Mesendoderm (in vitro differentiated cells): ENCODE data around the gene PC.

Source experiments
- DNase-seq: peaks from one replicate; pipeline ENCODE4 v3.0.0; 2013
- H2AK5ac ChIP-seq: 2 replicates; pipeline ENCODE4 v1.6.1; 2013; ENCODE audit warnings: low read length, inconsistent platforms
- H2BK120ac ChIP-seq: 2 replicates; pipeline ENCODE4 v1.6.1; 2013; ENCODE audit warnings: low read depth, mild to moderate bottlenecking, low read length, moderate library complexity, mixed read lengths
- H2BK15ac ChIP-seq: replicated peaks from 2 replicates; pipeline ENCODE4 v1.6.1; 2013; ENCODE audit warnings: low read depth, mild to moderate bottlenecking, moderate library complexity
- H2BK5ac ChIP-seq: 2 replicates; pipeline ENCODE4 v1.6.1; 2013; ENCODE audit warnings: low read length, inconsistent platforms
- H3K18ac ChIP-seq: 2 replicates; pipeline ENCODE4 v1.6.1; 2013; ENCODE audit warnings: mild to moderate bottlenecking, low read length, mixed read lengths
- H3K23ac ChIP-seq: one replicate; pipeline ENCODE4 v1.6.1; 2013; ENCODE audit warnings: low read length
- H3K27ac ChIP-seq: 2 replicates; pipeline ENCODE4 v1.5.1; 2013; ENCODE audit warnings: low read depth, mild to moderate bottlenecking, inconsistent platforms, low read length, moderate library complexity
- H3K27me3 ChIP-seq: 2 replicates; pipeline ENCODE4 v1.6.1; 2013; ENCODE audit warnings: low read length, control low read depth, mild to moderate bottlenecking, inconsistent platforms; ENCODE audit not compliant: insufficient read depth, poor library complexity
- H3K36me3 ChIP-seq: 2 replicates; pipeline ENCODE4 v1.6.1; 2013; ENCODE audit warnings: low read length, inconsistent platforms; ENCODE audit not compliant: control insufficient read depth, insufficient read depth
- H3K4ac ChIP-seq: one replicate; pipeline ENCODE4 v1.6.1; 2013; ENCODE audit warnings: low read depth, mild to moderate bottlenecking, low read length, moderate library complexity
- H3K4me1 ChIP-seq: 2 replicates; pipeline ENCODE4 v1.6.1; 2013; ENCODE audit warnings: low read depth, low read length, inconsistent platforms; ENCODE audit not compliant: control insufficient read depth
- H3K4me2 ChIP-seq: 2 replicates; pipeline ENCODE4 v1.6.1; 2013; ENCODE audit warnings: low read length
- H3K4me3 ChIP-seq: 2 replicates; pipeline ENCODE4 v1.5.1; 2013; ENCODE audit warnings: mild to moderate bottlenecking, low read length
- H3K56ac ChIP-seq: one replicate; pipeline ENCODE4 v1.6.1; 2013; ENCODE audit warnings: low read length
- H3K79me1 ChIP-seq: 2 replicates; pipeline ENCODE4 v1.6.1; 2013; ENCODE audit warnings: low read length, inconsistent platforms
- H3K79me2 ChIP-seq: 2 replicates; pipeline ENCODE4 v1.6.1; 2013; ENCODE audit warnings: mild to moderate bottlenecking, low read length; ENCODE audit not compliant: control insufficient read depth, insufficient read depth
- H3K9ac ChIP-seq: 2 replicates; pipeline ENCODE4 v1.6.1; 2013; ENCODE audit warnings: low read length, inconsistent platforms
- H4K5ac ChIP-seq: one replicate; pipeline ENCODE4 v1.6.1; 2013; ENCODE audit warnings: low read length
- H4K8ac ChIP-seq: one replicate; pipeline ENCODE4 v1.6.1; 2013; ENCODE audit warnings: low read depth, mild to moderate bottlenecking, control low read depth, low read length, moderate library complexity
- WGBS: extraction: QIAGEN DNeasy Blood & Tissue Kit; methylation state at CpG from one replicate; pipeline ENCODE4 v1.1.7; 2013; ENCODE audit warnings: low lambda C conversion rate, missing lambda C conversion rate; ENCODE audit not compliant: insufficient coverage; ENCODE audit errors: extremely low coverage; 5-methylcytosine and 5-hydroxymethylcytosine counted together

The PC gene

DNA sequence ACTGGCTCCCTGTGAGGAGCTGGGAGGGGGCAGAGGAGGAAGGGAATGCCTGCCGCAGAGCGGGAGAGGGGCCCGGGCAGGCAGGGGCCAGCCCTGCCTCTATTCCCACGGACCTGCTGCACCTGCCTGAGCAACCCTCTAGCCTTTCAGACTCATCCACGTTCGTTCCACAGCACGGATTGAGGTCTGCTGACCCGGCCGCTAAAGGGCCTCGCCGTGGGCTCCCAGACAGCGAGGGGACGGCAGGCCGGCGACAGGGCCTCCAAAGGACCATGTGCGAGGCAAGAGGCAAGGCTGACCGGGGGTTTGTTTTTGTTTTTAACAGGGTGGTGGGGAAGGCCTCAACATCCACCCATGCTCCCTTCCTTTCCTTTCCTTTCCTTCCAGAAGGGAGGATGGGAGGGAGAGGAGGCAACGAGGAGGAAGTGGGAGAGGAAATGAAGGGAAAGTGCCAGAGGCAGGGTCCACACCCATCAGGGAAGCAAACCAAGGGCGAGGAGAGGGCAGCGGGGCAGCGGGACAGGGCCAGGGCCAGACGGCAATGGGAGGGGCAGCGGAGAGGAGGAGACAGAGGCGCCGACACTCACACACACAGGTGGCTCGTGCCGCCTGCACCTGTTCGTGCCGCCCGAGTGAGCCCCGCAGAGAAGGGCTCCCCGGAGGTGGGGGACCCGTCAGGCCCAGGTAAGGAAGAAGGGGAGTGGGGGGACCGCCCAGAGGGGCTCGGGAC is 93.8 kb downstream of the PC start:
- no peak overlapping the region for H3K9ac ChIP-seq
- no peak overlapping the region for H4K8ac ChIP-seq
- no peak overlapping the region for H3K4me2 ChIP-seq
- H3K18ac ChIP-seq, result no peak overlapping the region
- DNase-seq, result no peak
- no peaks in the 10 kb centered on the region for H3K79me2 ChIP-seq
- no peak overlapping the region for H2AK5ac ChIP-seq
- H2BK5ac ChIP-seq, result no peak overlapping the region
- H3K4me1 ChIP-seq, result no peaks in the 10 kb centered on the region
- H3K36me3 ChIP-seq, result no peaks in the 10 kb centered on the region
- no peak overlapping the region for H2BK15ac ChIP-seq
- H3K4ac ChIP-seq, result no peak overlapping the region
- WGBS, result no CpG with 5 or more reads among the region's 35 CpGs
- H3K4me3 ChIP-seq, result no peak overlapping the region
- H2BK120ac ChIP-seq, result no peak overlapping the region
- no peak overlapping the region for H3K23ac ChIP-seq
- no peak overlapping the region for H4K5ac ChIP-seq
- no peak overlapping the region for H3K56ac ChIP-seq
- H3K27me3 ChIP-seq, result no peaks in the 10 kb centered on the region
- H3K27ac ChIP-seq, result no peak overlapping the region
- H3K79me1 ChIP-seq, result no peaks in the 10 kb centered on the region

- no CpG with 5 or more reads among the region's 31 CpGs for WGBS
Observed at GRCh38 chr11:66863428-66864125, 94.6 kb downstream of the PC start.

GRCh38 chr11:66862559-66863037 is 95.6 kb downstream of the PC start:
- Histone ChIP-seq H3K18ac (no peak overlapping the region), H3K79me1 (no peaks in the 10 kb centered on the region), H2BK15ac (no peak overlapping the region), H3K56ac (no peak overlapping the region), H3K23ac (no peak overlapping the region), H3K27ac (no peak overlapping the region), H3K4me2 (no peak overlapping the region), H3K9ac (no peak overlapping the region), H3K4ac (no peak overlapping the region), H3K36me3 (no peaks in the 10 kb centered on the region), H4K8ac (no peak overlapping the region), H2BK5ac (no peak overlapping the region), H3K27me3 (no peaks in the 10 kb centered on the region), H3K79me2 (peaks cover 5% of the 10 kb centered on the region), H2BK120ac (no peak overlapping the region), H3K4me1 (no peaks in the 10 kb centered on the region), H2AK5ac (no peak overlapping the region), H4K5ac (no peak overlapping the region), H3K4me3 (no peak overlapping the region)
- DNase-seq, result no peak
- WGBS, result no CpG with 5 or more reads among the region's 11 CpGs

More at GRCh38 chr11:66863428-66864125, 94.6 kb downstream of the PC start:
- H4K8ac ChIP-seq, result no peak overlapping the region
- H3K56ac ChIP-seq, result no peak overlapping the region
- H3K18ac ChIP-seq, result no peak overlapping the region
- no peak overlapping the region for H3K4me2 ChIP-seq
- H3K27ac ChIP-seq, result no peak overlapping the region
- no peak overlapping the region for H3K4ac ChIP-seq
- H3K27me3 ChIP-seq, result no peaks in the 10 kb centered on the region
- H3K79me1 ChIP-seq, result no peaks in the 10 kb centered on the region
- no peak overlapping the region for H2BK120ac ChIP-seq
- no peak overlapping the region for H2BK5ac ChIP-seq
- no peaks in the 10 kb centered on the region for H3K4me1 ChIP-seq
- H3K9ac ChIP-seq, result no peak overlapping the region
- no peak overlapping the region for H4K5ac ChIP-seq
- H3K36me3 ChIP-seq, result no peaks in the 10 kb centered on the region
- H3K79me2 ChIP-seq, result no peaks in the 10 kb centered on the region
- no peak overlapping the region for H2AK5ac ChIP-seq
- H3K4me3 ChIP-seq, result no peak overlapping the region
- no peak overlapping the region for H3K23ac ChIP-seq
- DNase-seq, result no peak
- no peak overlapping the region for H2BK15ac ChIP-seq

DNA sequence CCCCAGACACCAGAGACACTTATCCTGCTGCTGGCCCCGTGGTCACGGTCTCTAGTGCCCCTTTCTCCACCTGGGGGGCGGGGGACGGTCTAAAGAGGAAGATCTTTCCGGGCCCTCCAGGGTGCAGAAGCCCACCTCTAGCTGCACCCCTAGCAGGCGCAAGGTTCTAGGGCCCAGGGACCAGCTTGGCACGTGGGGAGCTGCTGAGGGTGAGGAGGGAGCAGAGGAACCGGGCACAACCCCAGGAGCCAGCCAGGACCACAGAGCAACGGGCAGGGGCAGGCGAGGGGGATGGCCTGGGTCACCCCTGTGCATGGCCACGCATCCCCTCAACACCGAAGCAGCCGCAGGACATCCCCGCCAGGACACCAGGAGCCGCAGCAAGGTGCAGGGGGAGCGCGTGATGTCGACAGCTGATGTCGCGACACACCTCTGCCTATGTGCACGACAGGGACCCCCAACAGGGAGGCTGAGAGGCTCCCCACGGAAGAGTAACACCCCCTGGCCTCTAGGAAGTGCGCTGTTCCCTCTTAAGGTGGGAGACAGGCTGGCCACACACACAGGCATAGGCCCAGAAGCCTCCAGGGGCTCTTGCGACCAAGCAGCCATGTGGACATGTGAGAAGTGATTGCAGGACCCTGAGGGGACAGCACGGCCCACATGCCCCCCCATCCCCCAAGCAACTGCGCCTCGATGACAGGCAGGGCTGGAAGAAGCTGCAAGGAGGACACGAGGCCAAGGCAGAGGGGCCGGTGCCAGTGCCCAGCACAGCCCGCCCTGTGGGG is 96.2 kb downstream of the PC start:
- DNase-seq, result no peak
- Histone ChIP-seq H3K27ac (no peak overlapping the region), H4K5ac (no peak overlapping the region), H3K79me1 (no peaks in the 10 kb centered on the region), H2BK15ac (no peak overlapping the region), H3K4ac (no peak overlapping the region), H3K56ac (no peak overlapping the region), H3K4me2 (no peak overlapping the region), H2AK5ac (no peak overlapping the region), H3K4me3 (no peak overlapping the region), H3K23ac (no peak overlapping the region), H2BK120ac (no peak overlapping the region), H2BK5ac (no peak overlapping the region), H3K36me3 (no peaks in the 10 kb centered on the region), H3K27me3 (no peaks in the 10 kb centered on the region), H3K9ac (no peak overlapping the region), H3K18ac (no peak overlapping the region), H3K79me2 (peaks cover 5% of the 10 kb centered on the region), H4K8ac (no peak overlapping the region), H3K4me1 (no peaks in the 10 kb centered on the region)
- WGBS, result no CpG with 5 or more reads among the region's 30 CpGs

DNA sequence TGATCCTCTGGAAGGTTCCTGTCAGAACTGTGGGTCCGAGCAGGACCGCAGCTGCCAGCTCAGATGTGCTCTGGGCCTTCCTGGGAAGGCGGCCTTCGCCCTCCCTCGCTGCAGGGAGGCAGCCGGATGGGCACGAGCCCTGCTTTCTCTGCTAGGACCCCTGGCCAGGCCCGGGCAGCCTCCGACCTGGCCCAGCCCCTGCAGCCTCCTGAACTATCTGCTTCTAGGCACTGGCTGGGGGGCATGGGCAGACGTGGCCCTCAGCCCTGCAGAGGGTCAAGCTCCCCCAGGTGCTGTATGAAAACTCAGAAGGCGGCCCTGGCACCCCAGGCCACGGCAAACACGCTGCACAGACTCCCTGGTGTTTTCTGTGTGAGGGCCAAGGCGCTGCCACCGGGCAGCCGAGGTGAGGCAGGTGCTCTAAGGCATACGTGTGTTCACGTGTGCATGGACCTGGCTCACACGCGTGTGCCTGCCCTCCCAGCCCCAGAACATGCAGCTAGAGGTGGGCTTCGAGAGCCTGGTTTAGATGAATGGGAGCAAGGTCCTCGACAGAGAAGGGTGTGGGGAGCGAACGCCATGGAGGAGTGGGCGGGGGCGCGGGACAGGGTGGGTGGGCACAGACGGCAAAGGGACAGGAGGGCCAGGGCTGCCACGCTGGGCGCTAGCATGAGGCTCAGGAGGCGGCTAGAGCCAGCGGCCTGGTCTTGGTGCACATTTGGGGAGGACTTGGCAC is 97.0 kb downstream of the PC start:
- Histone ChIP-seq H4K5ac (no peak overlapping the region), H3K4me1 (no peaks in the 10 kb centered on the region), H3K4me2 (no peak overlapping the region), H3K27ac (no peak overlapping the region), H2BK15ac (no peak overlapping the region), H3K36me3 (no peaks in the 10 kb centered on the region), H3K23ac (no peak overlapping the region), H3K79me2 (peaks cover 5% of the 10 kb centered on the region), H3K9ac (no peak overlapping the region), H2BK5ac (no peak overlapping the region), H2BK120ac (no peak overlapping the region), H4K8ac (no peak overlapping the region), H3K56ac (no peak overlapping the region), H3K4ac (no peak overlapping the region), H3K4me3 (no peak overlapping the region), H2AK5ac (no peak overlapping the region), H3K79me1 (no peaks in the 10 kb centered on the region), H3K27me3 (no peaks in the 10 kb centered on the region), H3K18ac (no peak overlapping the region)
- no peak for DNase-seq
- WGBS, result no CpG with 5 or more reads among the region's 32 CpGs
